Measurements from ENCODE around the gene RNF187.
"Not testable (repeated sequence)": the region's sequence is repeated elsewhere in the genome, so short reads cannot be mapped to it uniquely, and the experiment has no call there.

The RNF187 gene

GRCh38 chr1:228497817-228498216, 10.6 kb downstream of the RNF187 start:
- H3K27ac ChIP-seq (ENCODE audit: low read length) = no peak overlapping the region
- WGBS (ENCODE audit: insufficient coverage, insufficient read length) = no CpG with 5 or more reads among the region's 8 CpGs
- no peak overlapping the region for H3K4me3 ChIP-seq (ENCODE audit: low read length)
- H3K4me1 ChIP-seq (ENCODE audit: control insufficient read depth, insufficient read depth, low read length) = no peaks in the 10 kb centered on the region
- H3K36me3 ChIP-seq (ENCODE audit: control insufficient read depth, insufficient read depth, low read length) = peaks cover 3% of the 10 kb centered on the region; the same call in 1 of the 2 replicates
- H3K27me3 ChIP-seq (ENCODE audit: control insufficient read depth, insufficient read depth, low read length) = peaks cover 20% of the 10 kb centered on the region
- H3K9me3 ChIP-seq (ENCODE audit: control insufficient read depth, insufficient read depth, low read length) = no peaks in the 10 kb centered on the region
- no peak for DNase-seq (ENCODE audit: low read depth, low spot score)

GRCh38 chr1:228500143-228500734, 13.1 kb downstream of the RNF187 start:
- WGBS (ENCODE audit: insufficient coverage, insufficient read length) = no CpG with 5 or more reads among the region's 8 CpGs
- DNase-seq (ENCODE audit: low read depth, low spot score) = no peak
- no peaks in the 10 kb centered on the region for H3K4me1 ChIP-seq (ENCODE audit: control insufficient read depth, insufficient read depth, low read length)
- H3K4me3 ChIP-seq (ENCODE audit: low read length) = no peak overlapping the region
- peaks cover 20% of the 10 kb centered on the region for H3K27me3 ChIP-seq (ENCODE audit: control insufficient read depth, insufficient read depth, low read length)
- H3K27ac ChIP-seq (ENCODE audit: low read length) = no peak overlapping the region
- no peaks in the 10 kb centered on the region for H3K36me3 ChIP-seq (ENCODE audit: control insufficient read depth, insufficient read depth, low read length)
- H3K9me3 ChIP-seq (ENCODE audit: control insufficient read depth, insufficient read depth, low read length) = no peaks in the 10 kb centered on the region

- no peaks in the 10 kb centered on the region for H3K9me3 ChIP-seq (ENCODE audit: control insufficient read depth, insufficient read depth, low read length)
- no peak overlapping the region for H3K4me3 ChIP-seq (ENCODE audit: low read length)
- H3K36me3 ChIP-seq (ENCODE audit: control insufficient read depth, insufficient read depth, low read length) = no peaks in the 10 kb centered on the region
- DNase-seq (ENCODE audit: low read depth, low spot score) = peak; percentile 84
- no CpG with 5 or more reads among the region's 23 CpGs for WGBS (ENCODE audit: insufficient coverage, insufficient read length)
- H3K27ac ChIP-seq (ENCODE audit: low read length) = no peak overlapping the region
- H3K27me3 ChIP-seq (ENCODE audit: control insufficient read depth, insufficient read depth, low read length) = peaks cover 20% of the 10 kb centered on the region
- H3K4me1 ChIP-seq (ENCODE audit: control insufficient read depth, insufficient read depth, low read length) = no peaks in the 10 kb centered on the region
These were observed 14.0 kb downstream of the RNF187 start for GRCh38 chr1:228500901-228501871.

GRCh38 chr1:228502522-228502921, 15.3 kb downstream of the RNF187 start:
- Histone ChIP-seq H3K4me1 (ENCODE audit: control insufficient read depth, insufficient read depth, low read length) (no peaks in the 10 kb centered on the region), H3K27ac (ENCODE audit: low read length) (no peak overlapping the region), H3K9me3 (ENCODE audit: control insufficient read depth, insufficient read depth, low read length) (no peaks in the 10 kb centered on the region), H3K4me3 (ENCODE audit: low read length) (no peak overlapping the region), H3K36me3 (ENCODE audit: control insufficient read depth, insufficient read depth, low read length) (no peaks in the 10 kb centered on the region), H3K27me3 (ENCODE audit: control insufficient read depth, insufficient read depth, low read length) (peaks cover 20% of the 10 kb centered on the region)
- WGBS (ENCODE audit: insufficient coverage, insufficient read length) = no CpG with 5 or more reads among the region's 5 CpGs
- no peak for DNase-seq (ENCODE audit: low read depth, low spot score)

- H3K36me3 ChIP-seq (ENCODE audit: control insufficient read depth, insufficient read depth, low read length); DNase-seq (ENCODE audit: low read depth, low spot score); H3K4me1 ChIP-seq (ENCODE audit: control insufficient read depth, insufficient read depth, low read length); H3K27ac ChIP-seq (ENCODE audit: low read length); H3K9me3 ChIP-seq (ENCODE audit: control insufficient read depth, insufficient read depth, low read length); H3K4me3 ChIP-seq (ENCODE audit: low read length): not testable (repeated sequence)
- H3K27me3 ChIP-seq (ENCODE audit: control insufficient read depth, insufficient read depth, low read length) = peaks cover 24% of the 10 kb centered on the region
- no CpG with 5 or more reads among the region's 11 CpGs for WGBS (ENCODE audit: insufficient coverage, insufficient read length)
These were observed 18.8 kb downstream of the RNF187 start for GRCh38 chr1:228505944-228506343.

- no peak for DNase-seq (ENCODE audit: low read depth, low spot score)
- no peak overlapping the region for H3K27ac ChIP-seq (ENCODE audit: low read length)
- no peaks in the 10 kb centered on the region for H3K36me3 ChIP-seq (ENCODE audit: control insufficient read depth, insufficient read depth, low read length)
- H3K9me3 ChIP-seq (ENCODE audit: control insufficient read depth, insufficient read depth, low read length) = peaks cover 4% of the 10 kb centered on the region
- no peak overlapping the region for H3K4me3 ChIP-seq (ENCODE audit: low read length)
- WGBS (ENCODE audit: insufficient coverage, insufficient read length) = no CpG with 5 or more reads among the region's 9 CpGs
- H3K4me1 ChIP-seq (ENCODE audit: control insufficient read depth, insufficient read depth, low read length) = no peaks in the 10 kb centered on the region
- H3K27me3 ChIP-seq (ENCODE audit: control insufficient read depth, insufficient read depth, low read length) = peaks cover 19% of the 10 kb centered on the region; the same call in 1 of the 2 replicates
These were observed 20.9 kb downstream of the RNF187 start for GRCh38 chr1:228507961-228508652.

- no peaks in the 10 kb centered on the region for H3K4me1 ChIP-seq (ENCODE audit: control insufficient read depth, insufficient read depth, low read length)
- no CpG with 5 or more reads among the region's 6 CpGs for WGBS (ENCODE audit: insufficient coverage, insufficient read length)
- no peak for DNase-seq (ENCODE audit: low read depth, low spot score)
- H3K4me3 ChIP-seq (ENCODE audit: low read length) = no peak overlapping the region
- no peaks in the 10 kb centered on the region for H3K36me3 ChIP-seq (ENCODE audit: control insufficient read depth, insufficient read depth, low read length)
- H3K27me3 ChIP-seq (ENCODE audit: control insufficient read depth, insufficient read depth, low read length) = peaks cover 22% of the 10 kb centered on the region; the same call in 1 of the 2 replicates
- peaks cover 4% of the 10 kb centered on the region for H3K9me3 ChIP-seq (ENCODE audit: control insufficient read depth, insufficient read depth, low read length)
- H3K27ac ChIP-seq (ENCODE audit: low read length) = no peak overlapping the region
These were observed 21.7 kb downstream of the RNF187 start for GRCh38 chr1:228508840-228509415.

GRCh38 chr1:228510101-228510802, 23.1 kb downstream of the RNF187 start:
- no CpG with 5 or more reads among the region's 5 CpGs for WGBS (ENCODE audit: insufficient coverage, insufficient read length)
- no peaks in the 10 kb centered on the region for H3K4me1 ChIP-seq (ENCODE audit: control insufficient read depth, insufficient read depth, low read length)
- peaks cover 24% of the 10 kb centered on the region; the same call in 1 of the 2 replicates for H3K27me3 ChIP-seq (ENCODE audit: control insufficient read depth, insufficient read depth, low read length)
- no peaks in the 10 kb centered on the region for H3K36me3 ChIP-seq (ENCODE audit: control insufficient read depth, insufficient read depth, low read length)
- no peak overlapping the region for H3K4me3 ChIP-seq (ENCODE audit: low read length)
- no peak for DNase-seq (ENCODE audit: low read depth, low spot score)
- no peak overlapping the region for H3K27ac ChIP-seq (ENCODE audit: low read length)
- peaks cover 4% of the 10 kb centered on the region for H3K9me3 ChIP-seq (ENCODE audit: control insufficient read depth, insufficient read depth, low read length)

- Histone ChIP-seq H3K36me3 (ENCODE audit: control insufficient read depth, insufficient read depth, low read length) (no peaks in the 10 kb centered on the region), H3K4me3 (ENCODE audit: low read length) (no peak overlapping the region), H3K4me1 (ENCODE audit: control insufficient read depth, insufficient read depth, low read length) (no peaks in the 10 kb centered on the region), H3K27ac (ENCODE audit: low read length) (no peak overlapping the region), H3K9me3 (ENCODE audit: control insufficient read depth, insufficient read depth, low read length) (peaks cover 4% of the 10 kb centered on the region), H3K27me3 (ENCODE audit: control insufficient read depth, insufficient read depth, low read length) (peaks cover 26% of the 10 kb centered on the region; the same call in 1 of the 2 replicates)
- no peak for DNase-seq (ENCODE audit: low read depth, low spot score)
- WGBS (ENCODE audit: insufficient coverage, insufficient read length) = no CpG with 5 or more reads among the region's 3 CpGs
These were observed 23.7 kb downstream of the RNF187 start for GRCh38 chr1:228510803-228511413.

Measured in iPS DF 6.9 (cell line).